H1 (cell line): ENCODE measurements around the gene FAM219A.

Experiments
- CTCF ChIP-seq, 3 experiments: IDR thresholded peaks; 1 replicate in 2 of 3; 2 replicates in 1 of 3; pipeline versions ENCODE4 v1.5.1 to v1.6.1; 2011; ENCODE audit warnings: low read length in 3 of 3, mild to moderate bottlenecking in 3 of 3, inconsistent platforms in 2 of 3, low read depth in 1 of 3, moderate library complexity in 1 of 3; ENCODE audit not compliant: insufficient read depth in 1 of 3; ENCODE audit errors: control extremely low read depth in 1 of 3
- EGR1 ChIP-seq: IDR thresholded peaks from 2 replicates; pipeline ENCODE4 v1.6.1; 2011; ENCODE audit warnings: low read depth, low read length, borderline replicate concordance
- POLR2A ChIP-seq, 2 experiments: IDR thresholded peaks; 1 replicate in 1 of 2; 2 replicates in 1 of 2; pipeline ENCODE4 v1.6.1; 2011; ENCODE audit warnings: low read depth in 2 of 2, low read length in 2 of 2, mild to moderate bottlenecking in 2 of 2; ENCODE audit errors: control extremely low read depth in 1 of 2
- POLR2AphosphoS5 ChIP-seq: IDR thresholded peaks from 2 replicates; pipeline ENCODE4 v1.6.1; 2011; ENCODE audit warnings: low read depth, low read length
- USF2 ChIP-seq: IDR thresholded peaks from 2 replicates; pipeline ENCODE4 v1.6.1; 2011; ENCODE audit warnings: low read length, improper control_type of control experiment

GRCh38 chr9:34491596-34491995, 33.2 kb upstream of the FAM219A start:
- TF ChIP-seq CTCF (IDR thresholded peaks at IDR 0.05; ENCODE audit: control extremely low read depth in 1 of 3, insufficient read depth in 1 of 3, low read depth in 1 of 3, low read length in 3 of 3): no peak
- no peak for TF ChIP-seq POLR2A (IDR thresholded peaks at IDR 0.05; ENCODE audit: control extremely low read depth in 1 of 2, low read depth in 2 of 2, low read length in 2 of 2)
- TF ChIP-seq USF2: no peak
- TF ChIP-seq EGR1: no peak
- no peak for TF ChIP-seq POLR2AphosphoS5
